Measurements from ENCODE around the gene CFAP47.
"Not testable (repeated sequence)": the region's sequence is repeated elsewhere in the genome, so short reads cannot be mapped to it uniquely, and the experiment has no call there.

Gene CFAP47, protein sequence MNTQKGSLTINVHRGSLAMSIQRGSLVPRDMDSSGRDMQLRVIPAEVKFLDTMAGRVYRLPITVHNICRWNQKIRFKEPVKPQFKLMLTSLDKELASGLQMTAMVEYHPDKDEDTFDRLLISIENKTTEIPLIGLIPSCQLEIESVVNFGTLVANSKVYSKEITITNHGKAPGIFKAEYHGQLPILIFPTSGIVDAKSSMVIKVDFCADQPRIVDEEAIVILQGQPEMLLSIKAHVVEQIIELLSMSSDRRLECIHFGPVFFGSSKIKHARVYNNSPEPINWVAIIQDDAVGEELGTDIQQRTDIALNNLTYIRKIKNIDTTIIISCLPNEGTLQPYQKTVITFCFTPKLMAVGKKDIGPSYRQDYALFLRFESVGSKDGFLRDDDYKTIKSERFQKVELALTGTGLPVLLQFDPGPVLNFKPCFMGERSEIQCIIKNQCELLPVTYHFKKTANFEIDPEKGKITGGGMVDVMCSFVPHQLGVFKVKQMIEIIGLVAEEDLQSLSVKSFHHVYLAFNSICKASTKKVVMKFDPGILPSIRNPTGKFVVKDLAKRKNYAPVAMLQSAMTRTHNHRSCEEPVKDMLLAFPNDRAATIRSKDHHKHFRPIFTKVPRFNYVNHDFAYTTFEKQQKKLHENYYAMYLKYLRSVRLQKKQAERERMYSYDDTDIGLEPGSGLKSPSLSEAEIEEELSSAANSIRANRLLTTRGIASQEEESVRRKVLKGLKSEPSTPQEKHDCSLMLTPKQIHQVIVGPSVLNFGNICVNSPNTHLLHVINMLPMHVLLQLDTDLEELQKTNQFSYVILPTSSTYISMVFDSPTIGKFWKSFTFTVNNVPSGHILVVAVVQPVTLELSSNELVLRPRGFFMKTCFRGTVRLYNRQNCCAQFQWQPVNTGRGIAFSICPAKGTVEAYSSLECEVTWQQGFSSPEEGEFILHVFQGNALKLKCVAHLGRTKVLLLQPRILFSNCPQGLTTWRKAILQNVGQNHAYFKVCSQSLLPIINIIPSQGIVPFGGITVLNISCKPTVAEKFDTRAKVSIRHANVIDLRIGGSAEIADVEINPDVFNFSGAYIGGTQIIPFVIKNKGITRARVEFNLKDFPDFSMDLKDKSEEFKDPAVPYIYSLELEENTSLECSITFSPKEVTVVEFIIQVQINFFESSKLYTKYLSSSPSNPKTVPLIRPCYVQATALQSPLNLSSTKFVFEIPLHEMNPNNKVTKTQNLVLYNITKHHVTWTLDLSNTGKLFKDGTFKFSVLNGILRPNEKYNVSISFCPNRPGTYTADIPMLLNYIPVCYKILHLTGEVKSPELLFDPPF (N-terminal part only)

DNA sequence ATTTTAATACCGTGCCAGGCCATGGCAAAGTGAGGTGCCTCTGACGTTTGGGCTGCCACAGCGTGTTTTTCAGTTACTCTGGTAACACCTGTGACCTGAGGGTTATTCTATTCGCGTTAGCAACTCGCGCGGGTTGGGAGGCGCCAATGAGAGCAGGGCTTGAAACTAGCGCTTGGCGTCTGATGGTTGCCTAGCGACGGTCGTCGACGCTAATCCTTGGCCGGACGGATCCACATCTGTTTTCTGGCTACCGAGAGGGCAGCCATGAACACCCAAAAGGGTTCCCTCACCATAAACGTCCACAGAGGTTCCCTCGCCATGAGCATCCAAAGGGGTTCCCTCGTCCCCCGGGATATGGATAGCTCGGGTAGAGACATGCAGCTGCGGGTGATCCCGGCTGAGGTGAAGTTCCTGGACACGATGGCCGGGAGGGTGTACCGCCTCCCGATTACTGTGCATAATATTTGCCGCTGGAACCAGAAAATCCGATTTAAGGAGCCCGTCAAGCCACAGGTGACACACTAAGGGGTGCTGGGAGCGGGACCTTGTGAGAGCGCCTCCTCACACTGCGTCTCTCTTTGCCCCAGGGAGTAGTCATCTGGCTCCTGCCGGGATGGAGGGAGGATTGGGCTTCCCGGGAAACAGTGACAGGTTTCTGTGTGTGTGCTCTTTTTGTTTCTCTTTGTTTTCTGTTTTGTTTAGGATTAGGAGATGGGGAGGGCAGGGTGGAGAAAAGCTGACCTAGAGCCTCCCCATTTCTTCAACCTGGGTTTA, at the start of gene CFAP47:
Gene CFAP47 (plus strand): TSS at position 199 of the 774 bp plus-strand sequence. CDS start 66 bp downstream, at position 265.
- DNase-seq: no peak

DNA sequence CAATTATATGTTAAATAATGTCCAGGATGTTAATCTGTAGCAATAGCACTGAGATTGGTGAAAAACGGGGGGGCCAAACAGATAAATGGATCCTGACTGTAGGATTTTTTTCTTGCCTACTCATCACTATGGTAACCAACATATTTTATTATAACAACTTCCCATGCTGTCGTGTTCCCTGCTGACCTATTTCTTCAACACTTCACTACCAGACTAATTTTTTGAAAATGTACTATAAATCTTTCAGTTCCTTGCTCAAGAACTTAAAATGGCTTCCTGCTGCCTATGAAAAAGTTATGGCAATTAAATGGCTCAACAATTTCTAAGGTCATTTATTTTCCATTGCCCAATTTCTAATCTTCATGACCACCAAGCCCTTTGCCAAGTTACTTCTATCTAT, 38.9 kb upstream of the CFAP47 start:
- no peak for DNase-seq

DNA sequence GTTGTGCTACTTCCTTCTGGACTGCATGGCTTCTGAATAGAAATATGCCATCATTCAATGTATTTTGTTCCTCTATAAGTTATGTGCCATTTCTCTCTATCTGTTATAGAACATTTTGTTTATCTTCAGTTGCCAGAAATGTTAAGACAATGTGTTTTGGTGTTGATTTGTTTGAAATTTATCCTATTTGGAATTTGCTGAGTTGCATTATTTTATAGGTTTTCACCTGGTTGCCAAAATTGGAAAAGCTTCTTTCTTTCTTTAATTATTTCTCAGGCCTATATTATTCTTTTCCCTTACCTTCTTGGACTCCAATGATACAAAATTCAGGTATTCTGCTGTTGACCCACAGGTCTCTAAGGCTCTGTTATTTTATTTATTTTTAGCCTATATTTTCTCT, 33.4 kb upstream of the CFAP47 start:
- no peak for DNase-seq

DNA sequence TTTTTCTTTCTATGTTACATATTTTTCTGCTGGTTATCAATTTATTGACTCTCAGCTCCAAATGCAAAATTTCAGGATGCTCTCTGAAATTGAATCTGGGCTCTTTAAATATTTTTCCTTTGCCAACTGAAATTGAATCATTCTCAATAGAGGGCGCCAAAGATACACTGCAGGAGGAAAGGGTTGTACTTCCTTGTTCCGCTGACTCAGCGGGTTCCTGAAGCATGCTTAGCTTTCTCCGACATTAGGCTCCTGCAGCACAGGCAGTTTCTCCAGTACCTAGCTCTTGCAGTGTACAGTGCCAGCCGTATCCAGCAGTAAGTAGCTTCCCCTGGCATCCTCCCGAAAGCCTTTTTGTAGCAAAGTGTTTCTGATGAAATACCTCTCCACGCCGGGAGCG, 28.8 kb upstream of the CFAP47 start:
- no peak for DNase-seq

DNA sequence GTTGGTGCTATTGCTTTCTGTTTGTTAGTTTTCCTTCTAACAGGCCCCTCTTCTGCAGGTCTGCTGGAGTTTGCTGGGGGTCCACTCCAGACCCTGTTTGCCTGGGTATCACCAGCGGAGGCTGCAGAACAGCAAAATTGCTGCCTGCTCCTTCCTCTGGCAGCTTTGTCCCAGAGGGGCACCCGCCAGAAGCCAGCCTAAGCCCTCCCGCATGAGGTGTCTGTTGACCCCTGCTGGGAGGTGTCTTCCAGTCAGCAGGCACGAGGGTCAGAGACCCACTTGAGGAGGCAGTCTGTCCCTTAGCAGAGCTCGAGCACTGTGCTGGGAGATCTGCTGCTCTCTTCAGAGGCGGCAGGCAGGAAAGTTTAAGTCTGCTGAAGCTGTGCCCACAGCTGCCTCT, 67.3 kb downstream of the CFAP47 start:
- not testable (repeated sequence) for DNase-seq

DNA sequence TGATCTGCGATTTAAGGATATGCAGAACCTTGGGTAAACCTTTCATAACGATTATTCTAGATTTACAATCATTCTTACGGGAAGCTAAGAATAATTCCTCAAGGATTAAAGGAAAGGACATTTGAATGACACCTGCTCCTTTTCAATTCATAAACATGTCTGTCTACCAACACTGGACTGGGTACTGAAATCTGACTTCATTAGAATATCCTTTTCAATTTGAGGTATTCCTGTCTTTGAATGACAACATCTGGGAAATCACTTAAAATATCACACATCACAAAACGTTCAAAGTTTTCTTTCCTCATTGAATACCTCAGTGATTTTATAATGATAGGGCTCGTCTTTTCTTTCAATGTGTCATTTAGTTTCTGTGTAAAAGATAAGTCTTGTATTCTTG, 87.7 kb downstream of the CFAP47 start:
- DNase-seq: no peak

DNA sequence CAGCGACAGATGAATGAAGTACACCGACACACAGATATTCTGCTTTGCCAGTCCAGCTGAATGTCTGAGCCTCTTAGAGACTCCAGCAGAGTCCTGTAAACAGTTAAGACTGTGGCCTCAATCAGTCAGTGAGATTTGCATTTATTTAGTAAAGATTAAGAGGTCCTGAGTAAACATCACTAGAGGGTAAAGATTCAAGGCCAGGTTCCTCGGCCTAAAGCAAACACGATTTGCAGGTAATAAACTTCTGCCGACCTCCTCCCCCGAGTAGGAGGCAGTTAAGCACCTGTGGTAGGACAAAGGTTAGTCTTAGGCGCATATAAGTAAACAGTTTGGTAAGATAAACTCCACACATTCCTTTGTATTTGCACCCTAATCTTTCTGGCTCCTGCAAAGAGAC, 99.6 kb downstream of the CFAP47 start:
- DNase-seq: no peak

DNA sequence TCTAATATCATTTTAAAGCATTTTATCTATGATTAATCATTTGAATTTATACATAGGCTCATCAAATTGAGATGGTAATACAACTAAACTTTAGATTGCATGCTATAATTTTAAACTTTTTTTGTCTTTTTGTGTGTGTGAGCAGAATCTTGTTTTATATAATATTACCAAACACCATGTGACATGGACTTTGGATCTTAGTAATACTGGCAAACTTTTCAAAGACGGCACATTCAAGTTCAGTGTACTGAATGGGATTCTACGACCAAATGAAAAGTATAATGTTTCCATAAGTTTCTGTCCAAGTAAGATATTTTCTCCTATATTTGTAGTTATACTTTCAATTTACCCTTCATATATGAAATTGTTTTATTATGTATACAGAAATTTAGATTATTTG, 116.0 kb downstream of the CFAP47 start:
- no peak for DNase-seq

DNA sequence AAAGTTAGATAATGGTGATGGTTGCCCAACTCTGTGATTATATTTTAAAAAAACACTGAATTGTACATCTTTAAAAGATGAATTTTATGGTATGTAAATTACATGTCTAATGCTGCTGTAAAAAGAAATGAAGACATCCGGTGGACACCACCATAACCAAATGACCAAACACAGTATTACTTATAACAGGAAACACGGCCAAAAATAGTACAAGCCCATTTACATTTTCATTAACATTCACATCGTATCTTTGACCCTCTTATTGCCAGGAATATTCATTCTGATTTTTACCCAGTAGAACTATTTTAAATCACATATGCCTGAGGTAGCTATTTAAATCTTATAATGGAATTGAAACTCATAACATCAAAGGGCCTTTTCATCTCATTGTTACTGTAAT, 143.2 kb downstream of the CFAP47 start:
- DNase-seq: no peak

DNA sequence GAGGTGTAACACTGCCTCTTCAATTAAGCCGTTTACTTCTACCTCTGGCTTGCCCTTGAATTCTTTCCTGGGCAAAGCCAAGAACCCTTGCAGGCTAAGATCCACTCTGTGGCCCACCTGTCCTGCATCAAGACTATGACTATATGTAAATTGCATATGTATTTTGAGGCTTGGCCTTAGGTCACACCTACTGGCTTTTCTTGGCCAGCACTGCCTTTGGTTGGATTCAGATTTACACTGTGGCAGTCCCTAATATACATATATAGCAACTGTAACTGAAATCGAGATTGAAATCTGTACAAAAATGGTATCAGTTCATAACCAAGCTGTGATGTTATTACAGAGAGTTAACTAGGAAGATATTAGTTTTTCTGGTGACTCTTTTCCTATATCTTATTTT, 151.5 kb downstream of the CFAP47 start:
- DNase-seq: no peak

DNA sequence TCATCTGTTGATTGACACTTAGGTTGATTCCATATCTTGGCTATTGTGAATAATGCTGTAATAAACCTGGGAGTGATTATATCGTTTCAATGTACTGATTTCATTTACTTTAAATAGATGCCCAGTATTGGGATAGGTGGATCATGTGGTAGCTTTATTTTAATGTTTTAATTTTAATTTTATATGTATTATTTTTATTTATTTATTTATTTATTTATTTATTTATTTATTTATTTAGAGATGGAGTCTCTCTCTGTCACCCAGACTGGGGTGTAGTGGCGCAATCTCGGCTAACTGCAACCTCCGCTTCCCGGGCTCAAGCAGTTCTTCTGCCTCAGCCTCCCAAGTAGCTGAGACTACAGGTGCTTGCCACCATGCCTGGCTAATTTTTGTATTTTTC, 155.5 kb downstream of the CFAP47 start:
- not testable (repeated sequence) for DNase-seq

DNA sequence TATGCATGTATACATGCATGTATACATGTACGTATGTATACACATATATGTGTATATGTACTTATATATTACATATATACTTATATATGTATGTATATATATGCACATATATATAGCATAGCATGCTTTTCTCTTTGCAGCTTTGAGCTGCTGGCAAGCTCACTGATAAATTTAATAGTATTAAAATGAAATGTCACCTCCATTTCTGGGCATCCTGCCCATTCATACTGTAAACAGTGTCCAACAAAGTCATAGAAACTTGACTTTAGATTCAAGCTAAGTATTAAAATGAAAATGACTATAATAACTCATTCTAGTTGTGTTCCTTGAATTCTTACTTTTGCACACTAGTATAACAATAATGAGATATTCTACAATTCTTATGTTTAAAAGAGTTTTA, 163.7 kb downstream of the CFAP47 start:
- DNase-seq: no peak

DNA sequence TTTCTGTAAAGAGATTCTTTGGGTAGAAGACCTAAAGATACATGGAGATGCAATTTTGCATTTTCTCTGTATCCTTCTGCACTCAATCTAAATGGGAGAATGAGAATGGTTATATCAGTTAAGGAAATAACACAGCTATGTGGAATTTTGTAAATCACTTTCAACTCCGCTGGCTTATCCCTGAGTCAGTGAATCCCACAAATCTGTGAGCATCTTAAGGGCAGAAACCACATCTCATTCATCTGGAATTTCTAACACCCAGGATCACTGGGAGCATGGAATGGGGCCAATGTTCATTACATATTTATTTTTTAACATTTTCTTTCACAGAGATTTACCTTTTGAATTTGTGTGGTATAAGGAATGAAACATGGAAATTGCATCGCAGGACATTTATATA, 167.8 kb downstream of the CFAP47 start:
- DNase-seq: no peak

DNA sequence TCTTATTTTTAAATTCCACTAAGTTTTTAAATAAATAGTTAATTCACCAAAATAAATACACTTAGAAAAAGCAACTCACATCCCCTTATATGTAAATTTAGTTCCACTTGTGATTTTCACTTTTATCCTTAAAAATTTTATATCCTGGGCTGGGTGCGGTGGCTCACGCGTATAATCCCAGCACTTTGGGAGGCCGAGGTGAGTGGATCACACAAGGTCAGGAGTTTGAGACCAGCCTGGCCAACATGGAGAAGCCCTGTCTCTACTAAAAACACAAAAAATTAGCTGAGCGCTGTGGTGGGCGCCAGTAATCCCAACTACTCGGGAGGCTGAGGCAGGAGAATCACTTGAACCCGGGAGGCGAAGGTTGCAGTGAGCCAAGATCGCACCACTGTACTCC, 169.4 kb downstream of the CFAP47 start:
- DNase-seq: not testable (repeated sequence)

DNA sequence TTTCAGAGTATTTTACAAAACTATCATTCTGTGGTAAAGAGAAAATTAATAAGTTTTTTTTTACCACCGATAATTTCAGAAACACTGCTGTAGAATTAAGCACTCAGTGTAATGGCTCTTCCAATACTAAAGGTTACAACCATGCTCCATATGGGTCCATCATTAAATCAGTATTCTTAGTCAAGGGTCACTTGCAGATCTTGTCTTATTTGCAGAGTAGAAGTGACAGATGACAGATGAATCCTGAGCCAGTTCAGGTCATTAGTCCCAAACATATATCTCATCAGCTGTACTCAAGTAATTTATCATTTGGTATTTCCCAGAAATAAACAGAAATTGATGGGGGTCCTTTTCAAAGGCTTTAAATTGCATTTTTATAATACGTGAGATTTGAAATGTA, 182.9 kb downstream of the CFAP47 start:
- no peak for DNase-seq

DNA sequence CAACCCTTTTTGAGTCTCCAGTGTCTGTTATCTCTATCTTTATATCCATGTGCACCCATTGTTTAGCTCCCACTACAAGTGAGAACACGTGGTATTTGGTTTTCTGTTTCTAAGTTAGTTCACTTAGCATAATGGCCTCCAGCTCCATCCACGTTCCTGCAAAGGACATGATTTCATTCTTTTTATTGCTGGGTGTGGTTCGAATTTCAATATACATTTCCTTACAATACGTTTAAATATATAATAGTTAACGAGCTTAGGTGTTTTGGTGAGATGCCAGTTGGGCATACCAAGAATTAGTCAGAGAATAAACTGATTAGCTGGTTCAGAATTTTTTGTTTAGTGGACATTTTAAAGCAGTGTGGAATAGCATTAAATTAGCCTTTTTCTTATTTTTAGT, 196.7 kb downstream of the CFAP47 start:
- no peak for DNase-seq

DNA sequence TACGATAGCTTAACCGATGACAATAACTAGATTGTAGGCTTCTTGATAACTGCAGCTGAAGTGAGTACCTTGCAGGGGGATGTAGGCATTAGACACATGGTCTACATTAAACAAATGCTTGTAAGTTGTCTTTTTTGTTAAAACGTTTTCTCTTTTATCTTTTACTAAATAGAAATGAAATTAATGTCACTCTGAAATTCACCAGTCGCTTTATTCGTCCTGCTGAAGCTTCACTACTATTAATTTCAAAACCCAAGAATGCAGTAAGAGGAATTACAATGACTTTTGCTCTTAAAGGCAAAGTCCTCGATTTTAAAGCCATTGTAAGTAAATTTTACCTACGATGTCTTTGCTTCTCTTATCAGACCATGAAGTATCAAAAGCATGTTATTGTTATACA, 239.7 kb downstream of the CFAP47 start:
- DNase-seq: no peak

DNA sequence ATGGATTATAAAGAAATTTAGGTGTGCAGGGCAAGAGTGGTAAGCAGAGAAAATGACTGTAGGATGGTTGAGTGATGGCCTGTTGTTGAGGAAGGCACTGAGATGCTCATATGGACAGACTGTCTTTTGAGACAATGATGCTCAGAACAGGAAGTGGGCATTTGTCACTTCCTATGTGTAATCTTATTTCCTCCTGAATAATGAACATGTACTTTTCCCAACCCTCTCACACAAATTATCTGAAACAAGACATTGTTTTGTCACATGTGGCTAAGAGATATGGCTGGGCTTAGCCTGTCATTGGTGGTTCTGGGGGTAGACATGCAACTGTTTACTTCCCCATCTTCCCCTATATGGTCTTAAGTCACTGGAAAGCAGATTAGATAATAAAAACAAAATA, 240.5 kb downstream of the CFAP47 start:
- DNase-seq: no peak

DNA sequence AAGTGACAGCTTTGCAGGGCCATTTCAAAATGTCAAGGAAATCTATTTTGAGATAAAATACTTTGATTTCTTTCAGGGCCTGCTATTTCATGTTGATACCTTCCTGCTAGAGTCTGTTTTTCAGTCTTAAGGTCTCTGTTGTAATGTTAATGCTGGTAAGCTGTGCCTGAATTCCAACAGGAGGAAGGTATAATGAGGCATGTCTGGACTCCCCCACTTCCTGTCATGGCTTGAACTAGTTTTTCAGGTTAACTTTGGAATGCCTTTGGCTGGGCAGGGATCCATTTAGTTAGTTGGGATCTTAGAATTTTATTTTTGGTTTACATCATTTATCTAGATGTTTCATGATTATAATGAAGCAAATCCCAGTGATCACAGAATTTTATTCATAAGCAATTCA, 279.0 kb downstream of the CFAP47 start:
- DNase-seq: no peak

DNA sequence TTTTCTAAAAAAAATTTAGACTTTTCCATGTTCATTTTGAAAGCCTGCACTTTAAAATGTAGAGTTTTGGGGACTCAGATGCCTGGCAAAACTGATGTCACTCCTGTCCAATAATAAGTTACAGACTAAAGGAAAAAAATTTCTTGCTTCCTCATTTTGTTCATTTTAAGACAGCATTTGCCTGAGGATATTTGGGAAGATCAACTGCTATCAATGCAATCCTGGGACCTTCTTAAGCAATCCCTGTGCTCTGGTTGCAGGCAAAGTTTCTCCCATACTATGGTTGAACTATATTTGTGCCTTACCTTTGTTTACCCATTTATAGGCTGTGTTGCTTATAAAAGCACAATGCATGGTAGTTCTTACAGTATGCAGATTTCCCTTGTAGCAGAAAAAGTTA, 280.4 kb downstream of the CFAP47 start:
- DNase-seq: no peak

DNA sequence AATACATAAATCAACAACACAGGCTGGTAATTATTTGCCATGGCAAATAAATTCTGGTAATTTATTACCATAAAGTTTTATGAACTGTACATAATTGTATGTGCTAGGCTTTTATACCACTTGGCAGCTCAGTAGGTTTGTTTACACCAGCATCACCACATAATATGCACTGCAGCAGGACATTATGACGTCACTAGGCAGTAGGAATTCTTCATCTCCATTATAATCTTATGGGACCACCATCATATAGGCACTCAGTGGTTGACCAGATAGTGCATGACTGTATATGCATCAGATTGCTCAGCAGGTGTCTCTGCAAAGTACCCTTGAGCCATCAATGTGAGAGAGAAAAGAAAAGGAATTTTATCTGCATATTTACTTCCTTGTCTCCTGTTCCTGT, 295.4 kb downstream of the CFAP47 start:
- no peak for DNase-seq

DNA sequence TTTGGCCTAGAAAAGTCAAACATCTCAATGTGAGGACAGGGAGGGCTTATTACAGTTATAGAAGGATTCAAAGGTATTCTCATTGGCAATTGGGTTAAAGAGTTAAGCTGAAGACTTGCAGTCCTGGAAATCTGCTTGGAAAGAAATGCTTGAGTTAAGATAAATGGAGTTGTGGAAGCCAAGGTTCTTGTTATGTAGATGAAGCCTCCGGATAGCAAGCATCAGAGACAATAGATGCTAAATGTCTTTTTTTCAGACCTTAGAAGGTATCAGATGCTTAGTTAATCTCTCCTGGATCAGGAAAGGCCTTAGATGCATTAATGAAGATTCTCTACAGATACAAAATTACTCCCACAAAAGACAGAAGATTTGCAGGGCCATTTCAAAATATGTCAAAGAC, 299.3 kb downstream of the CFAP47 start:
- no peak for DNase-seq
